OCI-M2 (cell line): ENCODE results near the gene R3HDM2.

ENCODE experiments used
- DNase-seq: peaks from one replicate; lab custom pipeline; 2025; ENCODE audit not compliant: unreplicated experiment; lab: John Stamatoyannopoulos, UW

The R3HDM2 gene

DNA sequence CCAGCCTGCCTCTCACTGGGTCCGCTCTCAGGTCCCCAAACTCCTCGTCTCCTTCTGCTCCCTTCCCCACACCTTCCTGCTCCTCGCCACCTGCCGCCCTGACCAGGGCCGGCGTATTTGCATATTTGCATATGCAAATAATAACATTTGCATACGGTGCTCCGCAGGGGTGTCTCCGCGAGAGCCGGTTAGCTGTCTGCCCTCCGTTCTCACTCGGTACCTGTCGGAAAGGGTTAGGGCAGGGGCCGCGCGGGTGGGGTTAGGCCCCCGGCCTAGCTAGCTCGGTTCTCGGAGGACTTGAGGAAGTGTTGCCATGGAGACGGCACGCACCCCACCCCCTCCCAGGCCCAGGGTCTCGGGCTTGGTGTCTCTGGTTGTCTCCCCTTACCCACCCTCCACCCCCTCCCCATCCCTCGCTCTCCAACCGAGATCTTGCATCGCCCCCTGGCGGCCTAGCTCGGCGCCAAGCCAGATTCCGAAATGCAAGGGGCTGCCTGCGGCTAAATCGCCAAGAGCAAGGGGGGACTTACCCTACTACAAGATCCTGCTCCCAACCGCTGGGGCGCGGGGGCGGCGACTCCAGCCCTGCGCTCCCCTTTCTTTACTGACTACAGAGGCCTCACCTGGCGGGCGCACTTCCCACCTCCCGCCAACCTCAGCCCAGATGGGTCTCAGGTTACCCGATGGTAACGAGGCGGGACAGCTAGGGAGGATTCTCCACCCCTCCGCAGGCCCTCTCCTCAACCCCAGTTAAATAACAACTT is 188.0 kb downstream of the R3HDM2 start:
- DNase-seq, result no peak

DNA sequence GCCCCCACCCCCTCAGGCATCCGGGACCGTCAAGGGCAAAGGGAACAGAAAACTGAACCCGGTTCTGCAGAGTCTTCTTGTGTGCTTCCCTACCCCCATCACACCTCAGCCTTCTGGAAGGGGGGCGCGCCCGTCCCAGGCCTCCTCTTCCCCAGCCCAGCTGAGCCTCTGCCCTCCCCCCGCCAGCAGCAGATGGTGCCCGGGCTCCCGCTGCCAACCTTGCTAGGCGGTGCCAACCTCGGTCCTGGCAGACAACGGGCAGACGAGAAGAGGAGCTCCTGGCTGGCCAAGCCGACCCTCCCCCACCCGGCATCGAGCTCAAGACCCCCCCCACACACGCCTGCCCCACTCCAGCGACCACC is 188.5 kb downstream of the R3HDM2 start:
- DNase-seq, result no peak

DNA sequence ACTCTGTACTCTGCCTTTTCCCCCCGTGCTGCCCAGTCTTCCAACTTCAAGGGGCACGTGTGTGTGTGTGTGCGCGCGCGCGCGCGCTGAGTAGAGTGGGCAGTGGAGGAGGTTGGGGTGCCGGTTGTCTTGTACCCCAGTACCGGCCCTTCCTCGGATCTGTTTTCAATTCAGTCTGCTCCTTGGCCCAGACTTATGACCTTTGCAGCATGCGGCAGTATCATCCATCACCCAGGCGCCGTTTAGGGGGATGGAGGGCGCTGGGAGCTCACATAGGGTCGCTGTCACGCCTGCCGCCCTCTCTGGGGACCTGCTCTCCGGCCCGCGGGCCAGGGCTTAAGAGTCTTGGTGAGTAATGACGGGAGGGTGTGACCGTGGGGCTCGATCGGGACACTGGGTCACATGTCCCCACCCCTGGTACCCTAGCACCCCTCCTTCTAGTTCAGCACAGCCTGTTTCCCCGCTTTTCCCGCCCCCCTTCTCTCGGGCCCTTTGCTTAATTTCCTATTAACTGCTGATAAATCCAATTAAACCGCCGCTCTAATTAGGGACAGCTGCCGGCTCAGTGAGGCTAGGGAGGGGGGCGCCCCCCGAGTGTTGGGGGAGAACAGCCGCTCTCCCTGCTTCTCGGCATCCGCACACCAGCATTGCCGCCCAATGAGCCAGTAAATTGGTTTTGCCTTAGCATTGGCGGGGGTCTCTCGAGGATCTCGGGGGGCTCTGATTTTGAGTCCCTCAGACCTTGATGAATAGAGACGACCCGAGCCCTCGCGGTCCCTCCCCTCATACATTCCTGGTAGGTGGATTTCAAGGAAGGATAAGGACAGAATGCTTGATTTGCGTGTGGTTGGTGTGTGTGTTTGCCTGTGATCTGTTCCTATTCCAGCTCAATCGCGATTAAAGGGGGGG is 189.2 kb downstream of the R3HDM2 start:
- no peak for DNase-seq

DNA sequence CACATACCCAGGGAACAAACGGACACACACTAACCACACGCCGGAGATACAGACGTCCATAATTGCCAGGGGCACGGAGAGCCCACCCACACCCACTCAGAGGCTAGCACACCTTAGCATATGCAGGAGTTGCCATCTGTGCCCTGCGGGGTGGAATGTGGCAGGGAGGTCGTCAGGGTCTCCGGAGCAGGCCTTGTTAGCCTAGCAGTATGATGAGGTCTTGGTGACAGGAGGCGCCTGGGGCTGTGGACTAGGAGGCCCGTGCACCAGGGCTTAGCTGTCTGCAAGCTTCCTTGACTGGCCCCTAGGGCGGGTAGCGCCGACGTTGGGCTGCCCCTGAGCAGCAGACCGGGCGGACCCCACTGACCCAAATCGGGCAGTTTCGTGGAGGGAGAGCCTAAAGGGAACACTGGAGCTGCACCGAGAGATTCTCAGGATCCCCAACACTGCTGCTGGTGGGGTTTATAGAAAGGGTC is 189.9 kb downstream of the R3HDM2 start:
- DNase-seq, result no peak

DNA sequence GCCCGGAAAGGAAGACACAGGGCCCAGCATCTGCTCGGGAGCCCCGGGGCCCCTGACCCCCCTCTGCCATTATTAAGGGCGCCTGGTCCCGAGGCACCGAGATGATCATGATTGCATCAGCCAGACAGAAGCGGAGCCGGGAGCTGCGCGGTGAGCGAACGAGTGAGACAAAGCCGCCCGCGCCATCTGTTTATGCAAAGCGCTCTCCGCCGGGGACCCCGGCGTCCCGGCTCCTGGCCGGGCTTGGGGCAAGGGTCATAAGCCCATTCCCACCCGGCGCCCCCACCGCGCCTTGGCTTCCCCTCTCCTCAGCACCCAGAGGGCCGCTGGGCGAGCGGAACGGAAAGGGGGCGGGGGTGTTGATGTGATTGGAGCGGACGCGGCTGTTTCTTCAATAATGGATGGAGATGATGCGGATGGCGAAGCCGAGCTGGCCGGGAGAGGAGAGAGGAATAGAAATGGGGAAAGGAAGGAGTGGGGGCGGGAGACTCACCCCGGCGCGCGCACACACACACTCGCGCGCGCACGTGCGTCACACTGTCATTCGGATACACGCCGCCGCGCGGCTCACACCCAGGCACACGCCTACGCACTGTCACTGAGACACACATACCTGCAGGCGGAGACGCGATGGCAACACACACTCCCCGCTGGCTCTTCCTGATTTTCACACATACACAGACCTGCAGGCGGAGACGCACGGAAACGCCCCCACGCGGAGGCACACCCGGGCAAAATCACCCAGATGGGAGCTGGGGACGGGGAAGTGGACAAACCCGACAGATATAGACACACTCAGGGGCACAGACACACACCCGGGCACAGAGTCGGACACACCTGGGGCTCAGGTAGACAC is 190.5 kb downstream of the R3HDM2 start:
- DNase-seq, result no peak

DNA sequence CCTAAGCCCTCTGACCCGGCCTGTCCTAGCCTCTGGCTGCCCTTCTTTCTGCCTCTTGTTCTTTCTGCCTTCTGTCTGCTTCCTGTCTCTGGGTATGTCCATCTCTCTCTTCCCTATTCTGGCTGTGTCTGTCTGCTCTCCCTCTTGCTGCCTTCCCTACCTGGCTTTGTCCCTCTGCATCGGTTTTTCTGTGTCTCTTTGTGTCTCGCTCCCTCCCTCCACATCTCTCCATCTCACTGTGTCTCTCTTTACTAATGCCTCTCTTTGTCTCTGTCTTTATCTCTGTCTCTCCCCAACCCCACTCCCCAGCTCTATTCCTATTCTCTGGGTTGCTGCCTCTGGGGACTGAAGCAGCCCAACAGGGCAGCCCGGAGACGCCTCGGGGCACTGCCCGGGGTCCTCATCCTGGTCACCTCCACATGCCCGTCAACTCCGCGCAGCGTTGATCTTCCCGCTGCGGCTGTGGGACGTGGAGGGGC is 191.2 kb downstream of the R3HDM2 start:
- no peak for DNase-seq

DNA sequence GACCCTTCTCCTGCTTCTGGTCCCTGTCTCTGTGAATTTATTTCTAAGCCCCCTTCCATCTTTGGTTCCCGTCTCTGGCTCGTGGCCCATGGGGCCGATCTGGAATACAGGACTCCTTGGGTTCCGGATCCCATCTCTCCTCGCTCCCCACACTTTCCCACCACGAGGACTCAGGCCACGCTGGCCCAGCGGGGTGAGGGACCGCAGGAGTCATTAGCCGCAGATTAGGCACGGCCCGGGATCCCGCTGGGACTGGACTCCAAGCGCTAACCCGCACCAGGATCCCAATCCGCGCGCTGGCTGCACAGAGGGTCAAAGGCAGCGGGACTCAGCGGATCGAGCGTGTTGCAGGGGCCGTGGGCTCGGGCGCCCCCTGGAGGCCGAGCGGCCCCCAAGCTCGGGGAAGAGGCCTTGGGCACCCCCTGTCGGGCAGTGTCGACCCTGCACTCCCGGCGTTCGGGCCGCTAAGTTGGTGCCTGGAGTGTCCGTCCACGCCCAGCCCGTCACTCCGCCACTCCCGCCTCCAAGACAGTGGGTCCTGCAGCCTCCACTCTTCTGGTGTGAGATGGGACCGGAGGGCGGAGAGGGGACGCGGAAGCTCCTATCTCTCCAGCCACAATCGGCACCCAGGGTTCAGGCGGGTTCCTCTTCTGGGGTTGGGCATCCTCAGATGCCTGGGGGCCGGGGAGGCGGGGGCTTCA is 191.8 kb downstream of the R3HDM2 start:
- DNase-seq, result peak; percentile 54

DNA sequence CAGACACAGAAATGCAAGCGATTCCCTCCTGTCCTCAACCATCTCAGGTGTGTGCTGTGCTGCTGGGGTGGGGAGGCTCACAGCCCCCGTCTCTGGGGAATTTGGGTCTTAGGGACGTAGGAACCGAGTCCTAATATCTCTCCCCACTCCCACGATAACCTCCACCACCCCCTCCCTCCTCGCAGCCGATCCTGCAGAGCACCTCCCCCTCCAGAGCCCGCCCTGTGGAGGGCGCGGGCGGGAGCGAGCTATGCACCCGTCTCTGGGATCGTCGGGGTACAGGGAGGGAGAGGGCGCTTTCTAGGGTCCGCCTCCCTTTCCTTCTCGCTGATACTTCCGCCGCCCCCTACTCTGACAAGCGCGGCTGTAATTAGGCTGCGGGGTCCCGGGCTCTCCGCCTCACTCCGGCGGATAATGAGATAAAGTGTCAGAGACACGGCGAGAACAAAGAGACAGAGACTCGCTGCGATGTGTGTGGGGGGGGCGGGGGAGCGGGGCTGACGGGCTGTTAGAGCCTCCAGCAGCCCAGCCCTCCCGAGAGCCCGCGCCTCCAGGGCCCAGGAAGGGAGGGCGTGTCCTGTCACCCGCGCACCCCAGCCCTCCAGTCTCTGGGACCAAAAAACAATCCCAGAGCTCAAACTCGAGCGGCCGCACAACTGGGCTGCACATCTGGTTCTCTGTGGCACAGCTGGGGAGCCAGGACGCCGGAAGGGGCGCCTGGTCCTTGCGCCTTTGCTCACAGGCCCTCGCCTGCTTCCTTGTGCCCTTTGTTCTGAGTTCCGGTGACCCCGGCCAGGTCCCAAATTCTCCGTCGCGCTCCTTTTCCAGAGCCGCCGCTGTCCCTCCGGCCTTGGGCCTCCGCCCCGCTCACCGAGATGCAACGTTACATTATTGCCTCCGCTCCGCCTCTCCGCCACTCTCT is 192.7 kb downstream of the R3HDM2 start:
- DNase-seq, result no peak

DNA sequence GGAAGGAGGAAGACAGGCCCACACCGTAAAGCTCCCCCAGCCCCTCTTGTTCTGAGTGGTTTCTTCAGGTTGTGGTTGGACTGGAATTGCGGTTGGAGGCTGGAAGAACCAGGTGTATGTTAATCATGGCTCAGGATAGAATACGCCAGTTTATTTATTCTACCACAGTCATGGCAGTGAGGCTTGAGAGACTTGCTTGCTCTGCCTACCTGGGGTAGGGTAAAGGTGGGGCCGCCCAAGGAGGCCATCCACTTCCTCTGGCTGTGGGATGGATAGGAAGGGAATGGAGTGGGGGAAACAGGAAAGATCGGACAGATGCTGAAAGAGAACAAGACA is 193.3 kb downstream of the R3HDM2 start:
- no peak for DNase-seq

DNA sequence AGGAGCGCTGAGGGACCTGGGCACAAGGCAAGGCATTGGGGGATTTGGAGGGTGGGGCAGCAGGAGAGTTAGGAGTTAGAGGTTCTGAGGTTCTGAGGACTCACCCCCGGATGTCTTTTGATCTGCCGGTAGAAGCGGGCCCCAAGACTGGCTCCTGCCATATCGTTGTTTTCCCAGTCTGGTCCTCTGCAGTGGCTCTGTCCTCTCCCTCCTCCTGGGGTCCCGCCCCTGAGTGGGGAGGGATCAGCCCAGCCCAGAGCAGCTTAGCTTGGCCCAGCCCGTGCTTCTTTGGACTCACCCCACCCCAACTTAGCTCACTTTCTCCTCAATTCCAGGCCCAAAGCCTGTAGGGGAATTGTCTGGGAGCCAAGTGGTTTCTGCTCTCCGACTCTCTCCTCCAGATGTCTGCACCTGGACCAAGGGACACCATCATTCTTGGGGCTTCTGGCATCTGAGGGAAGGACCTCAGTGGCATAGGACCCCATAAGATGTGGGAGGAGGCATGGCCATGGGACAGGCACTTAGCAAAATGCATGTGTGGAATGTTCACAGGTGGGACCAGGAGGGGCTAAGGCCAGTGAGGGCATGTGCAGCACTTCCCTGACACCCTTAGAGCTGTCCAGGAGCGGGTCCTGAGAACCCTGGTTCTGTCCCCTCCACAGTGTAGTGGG is 193.8 kb downstream of the R3HDM2 start:
- DNase-seq, result no peak

DNA sequence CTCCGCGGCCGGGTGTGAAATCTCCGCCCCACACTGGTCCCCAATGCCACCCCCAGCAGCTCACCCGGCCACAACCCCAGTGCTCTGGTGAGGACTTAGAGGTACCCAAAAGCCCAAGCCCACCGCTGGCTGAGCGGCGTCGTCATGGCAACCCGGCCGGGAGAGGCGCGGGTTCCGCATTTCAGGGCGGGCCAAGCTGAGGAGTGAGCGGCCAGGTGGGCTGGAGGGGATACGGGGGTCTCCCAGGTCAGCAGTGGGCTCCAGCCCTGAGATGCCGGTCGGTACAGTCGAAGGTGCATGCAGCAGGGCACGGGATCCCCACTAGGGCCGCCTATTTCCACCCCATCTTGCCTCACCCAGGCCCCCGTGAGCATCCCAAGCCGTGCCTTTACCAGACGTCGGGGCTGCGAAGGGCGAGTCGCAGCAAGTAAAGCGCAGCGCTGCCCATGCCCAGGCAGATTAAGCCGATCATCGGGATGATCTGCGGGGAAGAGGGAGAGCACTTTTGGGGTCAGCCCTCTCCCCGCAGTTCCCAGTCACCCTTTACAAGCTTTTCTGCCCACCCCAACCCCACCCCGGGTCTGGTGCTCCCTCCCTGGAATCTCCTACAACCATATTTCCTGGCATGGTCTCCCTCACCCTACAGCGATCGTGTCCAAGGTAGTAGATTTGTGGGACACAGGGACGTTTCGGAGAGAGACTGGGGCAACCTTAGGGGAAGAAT is 194.5 kb downstream of the R3HDM2 start:
- no peak for DNase-seq

DNA sequence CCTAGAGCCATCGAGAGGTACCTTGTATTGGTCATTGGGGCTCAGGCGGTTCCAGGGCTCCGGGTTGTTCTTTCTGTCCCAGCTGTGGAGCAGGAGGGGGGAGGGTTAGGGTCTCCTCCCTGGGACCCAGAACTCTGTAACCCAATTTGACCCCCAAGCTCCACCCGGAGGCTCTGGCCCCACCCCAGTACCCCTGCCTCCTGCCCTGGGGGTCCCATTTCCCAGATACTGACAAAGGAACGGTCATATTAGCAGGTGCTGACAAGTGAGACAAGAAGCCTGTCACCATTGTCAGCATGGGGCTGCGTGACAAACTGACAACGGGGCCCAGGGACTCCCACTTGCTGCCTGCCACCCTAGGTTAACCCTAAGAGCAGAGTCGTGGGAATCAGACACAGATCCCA is 195.1 kb downstream of the R3HDM2 start:
- no peak for DNase-seq

DNA sequence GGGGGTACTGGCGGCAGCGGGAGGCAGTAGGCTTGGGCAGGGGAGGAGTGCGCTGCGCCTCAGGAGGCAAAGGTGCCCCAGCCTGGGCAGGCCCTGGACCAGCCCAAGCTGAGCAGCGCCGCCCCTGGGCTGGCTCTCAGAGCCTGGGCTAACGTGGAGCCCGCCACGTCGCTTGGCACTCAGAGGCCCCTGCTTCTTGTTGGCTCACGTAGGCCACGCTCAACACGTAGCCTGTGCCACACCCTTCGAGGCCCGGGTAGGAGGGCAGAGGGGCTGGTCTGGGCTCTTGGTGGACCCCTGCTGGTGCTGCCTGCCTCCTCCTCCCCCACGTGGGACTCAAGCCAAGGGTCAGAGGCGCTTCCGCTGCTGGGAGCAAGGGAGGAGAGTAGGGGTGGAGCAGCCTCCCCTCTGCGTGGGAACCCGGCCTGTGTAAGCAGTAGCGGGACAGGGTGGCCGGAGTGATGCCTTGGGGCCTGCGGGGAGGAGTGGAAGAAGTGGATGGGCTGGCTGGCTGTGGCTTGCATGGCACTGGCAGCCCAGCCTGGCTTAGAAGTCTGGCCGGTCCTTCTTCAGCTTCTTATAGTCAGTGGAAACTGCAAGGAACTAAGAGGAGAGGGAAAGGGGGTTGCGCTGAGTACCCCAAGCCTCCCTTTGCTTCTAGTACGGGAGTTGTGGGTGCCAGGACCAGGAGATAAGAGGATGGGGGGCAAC is 195.7 kb downstream of the R3HDM2 start:
- no peak for DNase-seq

DNA sequence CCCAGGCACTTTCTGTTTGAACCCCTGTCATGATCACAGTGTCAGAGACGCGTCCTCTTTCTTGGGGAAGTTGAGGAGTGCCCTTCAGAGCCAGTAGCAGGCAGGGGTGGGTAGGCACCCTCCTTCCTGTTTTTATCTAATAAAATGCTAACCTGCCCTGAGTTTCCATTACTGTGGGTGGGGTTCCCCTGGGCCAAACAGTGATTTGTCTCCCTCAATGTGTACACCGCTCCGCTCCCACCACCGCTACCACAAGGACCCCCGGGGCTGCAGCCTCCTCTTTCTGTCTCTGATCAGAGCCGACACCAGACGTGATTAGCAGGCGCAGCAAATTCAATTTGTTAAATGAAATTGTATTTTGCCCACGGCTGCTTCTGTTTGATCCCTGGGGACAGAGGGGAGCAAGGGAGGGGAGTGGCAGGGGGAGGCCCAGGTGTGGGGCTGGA is 196.2 kb downstream of the R3HDM2 start:
- DNase-seq, result no peak

DNA sequence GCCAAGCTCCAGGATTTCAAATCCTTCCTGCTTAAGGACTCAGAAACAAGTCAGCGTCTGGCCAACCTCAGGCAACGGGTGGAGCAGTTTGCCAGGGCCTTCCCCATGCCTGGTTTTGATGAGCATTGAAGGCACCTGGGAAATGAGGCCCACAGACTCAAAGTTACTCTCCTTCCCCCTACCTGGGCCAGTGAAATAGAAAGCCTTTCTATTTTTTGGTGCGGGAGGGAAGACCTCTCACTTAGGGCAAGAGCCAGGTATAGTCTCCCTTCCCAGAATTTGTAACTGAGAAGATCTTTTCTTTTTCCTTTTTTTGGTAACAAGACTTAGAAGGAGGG is 196.6 kb downstream of the R3HDM2 start:
- no peak for DNase-seq

DNA sequence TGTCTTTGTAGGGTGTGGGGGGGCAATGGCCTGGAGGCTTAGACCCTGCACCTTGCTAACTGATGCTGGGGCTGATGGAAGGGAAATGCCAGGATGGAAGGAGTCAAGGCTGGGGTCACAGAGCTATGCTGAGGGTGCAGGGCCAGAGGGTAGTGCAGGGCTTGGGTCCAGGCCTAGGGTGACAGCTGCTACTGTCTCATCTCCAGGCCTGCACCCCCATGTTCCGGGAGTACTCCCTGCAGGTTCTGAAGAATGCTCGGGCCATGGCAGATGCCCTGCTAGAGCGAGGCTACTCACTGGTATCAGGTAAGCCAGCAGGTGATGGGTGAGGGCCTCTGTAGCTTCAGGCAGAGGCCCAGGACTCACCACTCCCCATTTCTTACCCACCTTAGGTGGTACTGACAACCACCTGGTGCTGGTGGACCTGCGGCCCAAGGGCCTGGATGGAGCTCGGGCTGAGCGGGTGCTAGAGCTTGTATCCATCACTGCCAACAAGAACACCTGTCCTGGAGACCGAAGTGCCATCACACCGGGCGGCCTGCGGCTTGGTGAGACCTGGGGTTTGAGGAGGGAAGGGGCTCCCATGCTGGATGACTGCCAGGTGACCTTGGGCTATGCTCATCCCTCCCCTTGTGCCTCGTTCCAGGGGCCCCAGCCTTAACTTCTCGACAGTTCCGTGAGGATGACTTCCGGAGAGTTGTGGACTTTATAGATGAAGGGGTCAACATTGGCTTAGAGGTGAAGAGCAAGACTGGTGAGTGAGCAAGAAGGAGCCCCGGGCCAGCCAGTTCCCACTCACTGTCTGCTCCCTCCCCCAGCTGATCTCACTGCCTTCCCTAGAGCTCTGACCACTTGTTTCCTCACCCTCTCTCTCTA is 197.2 kb downstream of the R3HDM2 start:
- no peak for DNase-seq
